OCI-LY7 (cell line): ENCODE measurements around the gene SUFU.

ENCODE experiments used
- EZH2phosphoT487 ChIP-seq: fragments of 200-600 bp; sonication (generic); IDR thresholded peaks from 2 replicates; pipeline ENCODE4 v1.6.1; 2018; ENCODE audit warnings: low read depth, borderline replicate concordance, mild to moderate bottlenecking, mixed run types, antibody characterized with exemption, low read length, moderate library complexity, mixed read lengths
- TF ChIP-seq, protein P1 (sequence below): fragments of 200-600 bp; sonication (generic); conservative IDR thresholded peaks from 2 replicates; pipeline ENCODE4 v1.5.1; 2014; ENCODE audit warnings: mild to moderate bottlenecking, antibody characterized with exemption, low read length, moderate library complexity, mixed read lengths

DNA sequence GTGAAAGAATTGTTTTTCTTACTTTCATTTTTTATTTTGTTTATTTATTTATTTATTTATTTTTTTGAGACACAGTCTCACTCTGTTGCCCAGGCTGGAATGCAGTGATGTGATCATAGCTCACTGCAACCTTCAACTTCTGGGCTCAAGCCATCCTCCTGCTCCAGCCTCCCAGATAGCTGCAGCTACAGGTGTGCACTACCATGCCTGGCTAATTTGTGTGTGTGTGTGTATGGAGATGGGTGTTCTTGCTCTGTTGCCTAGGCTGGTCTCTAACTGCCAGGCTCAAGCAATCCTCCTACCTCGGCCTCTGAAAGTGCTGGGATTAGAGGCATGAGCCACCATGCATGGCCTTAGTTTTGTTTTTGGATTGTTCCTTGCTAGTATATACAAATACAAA is 85.1 kb downstream of the SUFU start:
- TF ChIP-seq, protein P1, sequence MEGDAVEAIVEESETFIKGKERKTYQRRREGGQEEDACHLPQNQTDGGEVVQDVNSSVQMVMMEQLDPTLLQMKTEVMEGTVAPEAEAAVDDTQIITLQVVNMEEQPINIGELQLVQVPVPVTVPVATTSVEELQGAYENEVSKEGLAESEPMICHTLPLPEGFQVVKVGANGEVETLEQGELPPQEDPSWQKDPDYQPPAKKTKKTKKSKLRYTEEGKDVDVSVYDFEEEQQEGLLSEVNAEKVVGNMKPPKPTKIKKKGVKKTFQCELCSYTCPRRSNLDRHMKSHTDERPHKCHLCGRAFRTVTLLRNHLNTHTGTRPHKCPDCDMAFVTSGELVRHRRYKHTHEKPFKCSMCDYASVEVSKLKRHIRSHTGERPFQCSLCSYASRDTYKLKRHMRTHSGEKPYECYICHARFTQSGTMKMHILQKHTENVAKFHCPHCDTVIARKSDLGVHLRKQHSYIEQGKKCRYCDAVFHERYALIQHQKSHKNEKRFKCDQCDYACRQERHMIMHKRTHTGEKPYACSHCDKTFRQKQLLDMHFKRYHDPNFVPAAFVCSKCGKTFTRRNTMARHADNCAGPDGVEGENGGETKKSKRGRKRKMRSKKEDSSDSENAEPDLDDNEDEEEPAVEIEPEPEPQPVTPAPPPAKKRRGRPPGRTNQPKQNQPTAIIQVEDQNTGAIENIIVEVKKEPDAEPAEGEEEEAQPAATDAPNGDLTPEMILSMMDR = no peak
- no peak for TF ChIP-seq EZH2phosphoT487
